HG03095 (cell line): ENCODE measurements around the gene TDRD3.

Source experiments
- ATAC-seq: cut with Tn5 transposase; IDR thresholded peaks from one replicate; pipeline ENCODE4 v1.9.1; 2021; ENCODE audit warnings: moderate library complexity; ENCODE audit not compliant: unreplicated experiment

TDRD3 gene

DNA sequence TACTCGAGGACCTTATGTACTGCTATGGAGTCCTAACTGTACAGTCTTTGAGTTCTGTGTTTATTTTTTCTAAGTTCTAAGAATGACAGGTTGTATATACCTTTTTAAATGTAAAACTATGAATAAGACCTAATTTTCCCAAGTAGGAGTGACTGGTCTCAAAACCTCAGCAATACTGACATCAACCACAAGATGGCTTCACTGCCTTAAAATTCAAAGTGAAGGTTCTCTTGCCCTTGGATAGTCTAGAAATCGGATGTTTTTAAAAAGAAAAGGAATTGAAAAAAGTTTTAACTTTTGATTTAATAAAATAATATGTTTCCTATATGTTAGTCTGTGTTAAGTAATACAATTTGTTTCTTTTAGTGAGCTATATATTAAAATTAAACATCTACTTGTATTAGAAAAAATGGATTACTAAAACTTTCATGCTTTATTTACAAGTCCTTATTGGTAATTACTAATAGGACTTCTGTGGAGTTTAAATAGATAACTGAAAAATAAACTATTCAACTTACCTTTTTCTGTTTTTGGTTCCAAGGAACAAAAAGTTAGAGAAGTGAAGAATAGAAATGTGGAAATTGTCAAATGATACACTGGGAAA, 52.0 kb downstream of the TDRD3 start:
- peak; percentile 88 for ATAC-seq

DNA sequence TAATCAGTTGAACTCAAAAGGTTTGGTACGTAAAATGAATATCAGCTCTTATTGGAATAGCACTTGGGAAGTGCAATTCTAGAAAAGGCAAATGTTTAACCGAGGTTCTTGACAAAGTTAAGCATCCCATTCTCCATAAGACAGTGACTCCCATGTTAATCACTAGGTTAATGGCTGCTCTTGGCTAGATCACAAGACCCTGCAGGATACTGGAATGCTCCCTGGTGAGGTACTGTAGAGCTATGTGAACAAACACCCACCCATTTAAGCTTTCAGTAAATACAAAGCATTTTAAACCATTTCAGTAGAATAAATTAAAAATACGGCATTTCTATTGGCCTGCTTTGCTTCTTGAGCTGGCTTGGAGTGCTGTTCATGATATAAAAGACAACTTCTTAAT, 56.5 kb downstream of the TDRD3 start:
- ATAC-seq, result no peak

DNA sequence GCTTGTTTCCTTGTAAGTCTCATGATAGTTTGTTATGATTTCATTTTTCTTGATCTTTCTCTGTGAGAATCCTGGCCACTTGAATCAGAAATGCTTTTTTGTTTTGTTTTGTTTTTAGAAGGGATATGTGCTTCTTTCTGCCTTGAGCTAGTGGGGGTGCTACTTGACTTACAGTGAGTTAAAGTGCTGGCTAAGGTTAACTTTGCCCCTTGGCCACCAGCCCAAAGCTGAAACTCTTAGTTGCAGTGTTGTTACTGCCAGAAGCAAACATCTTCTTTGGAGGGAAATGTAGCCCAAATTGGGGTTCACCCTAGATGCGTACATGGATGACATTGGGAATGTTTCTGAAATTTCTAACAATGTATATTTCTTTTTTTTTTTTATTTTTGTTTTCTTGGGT, 57.4 kb downstream of the TDRD3 start:
- ATAC-seq, result no peak

DNA sequence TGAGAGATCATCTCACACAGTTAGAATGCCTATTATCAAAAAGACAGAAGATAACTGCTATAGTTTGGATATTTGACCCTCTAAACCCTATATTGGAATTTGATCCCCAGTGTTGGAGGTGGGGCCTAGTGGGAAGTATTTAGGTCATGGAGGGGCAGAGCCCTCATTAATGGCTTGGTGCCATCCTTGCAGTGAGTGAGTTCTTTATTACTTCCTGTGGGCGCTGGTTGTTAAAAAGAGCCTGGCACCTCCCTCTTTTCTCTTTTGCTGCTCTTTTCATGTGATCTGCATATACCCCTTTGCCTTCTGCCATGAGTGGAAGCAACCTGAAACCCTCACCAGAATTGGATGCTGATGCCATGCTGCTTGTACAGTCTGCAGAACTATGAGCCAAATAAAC, 66.8 kb downstream of the TDRD3 start:
- ATAC-seq, result no peak

DNA sequence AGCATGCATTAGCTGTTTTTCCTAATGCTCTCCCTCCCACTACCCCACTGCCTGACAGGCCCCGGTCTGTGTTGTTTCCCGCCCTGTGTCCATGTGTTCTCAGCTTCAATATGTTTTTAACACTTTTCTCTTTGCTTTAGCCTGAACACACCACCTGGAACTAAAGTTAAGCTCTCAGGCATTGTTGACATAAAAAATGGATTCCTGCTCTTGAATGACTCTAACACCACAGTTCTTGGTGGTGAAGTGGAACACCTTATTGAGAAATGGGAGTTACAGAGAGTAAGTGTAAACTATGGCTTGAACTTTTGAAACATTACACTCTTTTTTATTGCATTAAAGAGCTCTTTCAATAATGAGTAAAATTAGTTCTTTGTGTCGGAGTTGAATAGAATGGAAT, 70.1 kb downstream of the TDRD3 start:
- no peak for ATAC-seq

DNA sequence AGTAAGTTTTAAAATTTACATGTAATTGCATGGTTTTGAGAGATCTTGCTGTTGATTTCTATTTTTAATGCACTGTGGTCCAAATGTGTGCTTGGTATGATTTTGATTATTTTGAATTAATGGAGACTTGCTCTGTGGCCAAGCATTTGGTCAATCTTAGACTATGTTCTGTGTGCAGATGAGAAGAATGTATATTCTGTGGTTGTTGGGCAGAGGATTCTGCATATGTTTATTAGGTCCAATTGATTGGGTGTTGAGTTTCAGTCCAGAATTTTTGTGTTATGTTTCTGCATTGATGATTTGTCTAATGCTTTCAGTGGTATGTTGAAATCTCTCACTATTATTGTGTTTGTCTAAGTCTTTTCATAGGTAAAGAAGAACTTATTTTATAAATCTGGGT, 82.3 kb downstream of the TDRD3 start:
- no peak for ATAC-seq

DNA sequence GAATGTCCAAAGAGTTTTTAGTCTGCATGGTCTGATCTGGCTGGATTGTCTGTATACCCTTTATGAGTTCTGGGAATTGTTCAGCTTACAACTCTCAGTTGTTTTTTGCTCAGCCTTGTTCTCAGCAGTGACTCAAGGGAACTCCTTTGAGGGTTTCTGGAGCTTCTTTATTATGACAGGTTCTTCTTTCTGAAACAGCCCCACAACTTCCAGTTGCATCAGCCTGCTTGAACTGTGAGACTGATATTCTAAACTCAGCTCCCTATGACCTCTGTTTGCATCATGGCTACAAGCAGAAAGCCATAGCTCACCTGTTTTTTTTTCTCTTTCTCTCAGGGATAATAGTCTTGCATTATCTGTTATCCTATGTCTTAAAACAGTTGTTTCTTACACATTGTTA, 85.0 kb downstream of the TDRD3 start:
- no peak for ATAC-seq

DNA sequence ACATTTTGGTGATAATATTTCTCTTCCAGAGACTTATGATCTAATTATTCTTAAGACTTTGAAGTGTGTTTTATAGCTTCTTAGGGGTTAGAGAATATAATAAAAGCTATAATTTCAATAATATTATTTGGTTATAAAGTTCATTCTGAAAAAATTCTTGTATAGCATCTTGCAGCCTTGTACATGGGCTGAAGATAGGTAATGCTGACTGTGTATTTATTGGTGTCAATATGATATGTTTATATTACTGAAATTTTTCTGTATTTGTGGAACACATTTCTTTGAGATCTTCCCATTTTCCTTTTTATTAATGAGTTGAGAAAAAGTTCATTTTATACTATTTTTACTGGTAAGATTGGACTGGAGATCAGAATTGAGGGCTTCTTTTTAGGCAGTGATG, 87.8 kb downstream of the TDRD3 start:
- no peak for ATAC-seq

DNA sequence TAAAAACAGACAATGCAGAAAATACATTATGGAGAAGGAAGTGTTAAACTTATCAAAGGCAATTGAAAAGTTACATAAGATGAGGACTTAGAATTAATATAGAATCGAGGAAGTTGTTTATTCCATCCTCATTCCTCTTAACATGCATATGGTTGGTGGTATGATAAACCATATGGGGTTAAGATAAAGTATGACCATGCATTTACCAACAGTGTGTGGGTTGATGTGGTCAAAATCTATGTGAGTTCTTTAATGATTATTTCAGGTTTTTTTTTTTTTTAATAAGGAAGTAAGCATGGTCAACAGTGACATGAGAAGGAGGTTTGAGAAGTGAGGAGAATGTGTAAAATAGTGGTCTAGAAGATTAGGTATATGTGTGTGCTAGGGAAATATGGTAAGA, 94.5 kb downstream of the TDRD3 start:
- ATAC-seq, result no peak

DNA sequence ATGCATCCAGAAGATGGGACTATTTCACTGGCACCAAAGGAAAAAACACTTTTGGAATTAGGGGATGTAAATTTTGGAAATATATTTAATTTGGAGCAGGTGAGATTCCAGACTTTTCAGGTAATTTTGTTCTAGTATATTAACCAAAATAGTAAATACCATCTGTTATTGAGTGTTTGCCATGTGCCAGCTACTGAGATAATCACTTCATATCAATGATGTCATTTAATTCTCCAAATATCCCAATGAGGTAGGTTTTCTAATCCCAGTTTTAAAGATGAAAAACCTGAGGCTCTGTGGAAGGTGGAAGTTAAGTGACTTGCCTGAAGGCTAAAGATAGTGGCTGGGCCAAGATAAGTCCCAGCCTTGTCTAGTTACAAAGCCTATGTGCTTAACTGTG, 95.2 kb downstream of the TDRD3 start:
- ATAC-seq, result no peak

DNA sequence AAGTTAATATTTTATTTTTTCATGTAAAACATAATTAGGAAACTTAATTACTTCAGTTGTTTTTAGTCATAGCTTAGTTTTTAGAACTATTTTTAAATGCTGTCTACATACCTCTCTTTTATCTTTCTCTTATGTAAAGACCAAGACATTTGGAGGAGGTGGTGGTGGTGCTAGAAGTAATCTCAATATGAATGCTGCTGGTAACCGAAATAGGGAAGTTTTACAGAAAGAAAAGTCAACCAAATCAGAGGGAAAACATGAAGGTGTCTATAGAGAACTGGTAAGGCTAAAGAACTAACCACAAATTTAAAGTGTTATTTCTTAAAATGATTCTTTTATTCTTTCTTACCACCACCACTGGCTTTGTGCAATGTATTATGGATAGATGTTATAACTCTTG, 97.3 kb downstream of the TDRD3 start:
- ATAC-seq, result no peak

DNA sequence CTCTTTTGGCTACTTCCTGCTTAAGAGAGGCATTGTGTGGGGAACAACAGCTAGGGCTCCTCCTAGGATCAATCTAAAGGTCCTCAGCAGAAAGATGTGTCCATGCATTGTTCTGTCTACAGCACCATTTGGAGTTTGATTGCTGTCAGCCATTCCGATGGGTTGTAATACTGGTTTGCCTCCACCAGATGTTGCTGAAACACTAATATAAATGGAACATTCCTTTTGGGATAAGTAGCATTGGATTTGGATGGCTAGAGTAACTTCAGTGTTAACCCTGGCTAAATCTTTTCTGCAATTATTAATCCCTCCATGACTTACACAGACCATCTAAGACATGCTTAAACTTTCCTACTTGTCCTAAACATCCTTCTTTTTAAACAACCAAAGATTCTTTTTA, 104.2 kb downstream of the TDRD3 start:
- ATAC-seq, result no peak

DNA sequence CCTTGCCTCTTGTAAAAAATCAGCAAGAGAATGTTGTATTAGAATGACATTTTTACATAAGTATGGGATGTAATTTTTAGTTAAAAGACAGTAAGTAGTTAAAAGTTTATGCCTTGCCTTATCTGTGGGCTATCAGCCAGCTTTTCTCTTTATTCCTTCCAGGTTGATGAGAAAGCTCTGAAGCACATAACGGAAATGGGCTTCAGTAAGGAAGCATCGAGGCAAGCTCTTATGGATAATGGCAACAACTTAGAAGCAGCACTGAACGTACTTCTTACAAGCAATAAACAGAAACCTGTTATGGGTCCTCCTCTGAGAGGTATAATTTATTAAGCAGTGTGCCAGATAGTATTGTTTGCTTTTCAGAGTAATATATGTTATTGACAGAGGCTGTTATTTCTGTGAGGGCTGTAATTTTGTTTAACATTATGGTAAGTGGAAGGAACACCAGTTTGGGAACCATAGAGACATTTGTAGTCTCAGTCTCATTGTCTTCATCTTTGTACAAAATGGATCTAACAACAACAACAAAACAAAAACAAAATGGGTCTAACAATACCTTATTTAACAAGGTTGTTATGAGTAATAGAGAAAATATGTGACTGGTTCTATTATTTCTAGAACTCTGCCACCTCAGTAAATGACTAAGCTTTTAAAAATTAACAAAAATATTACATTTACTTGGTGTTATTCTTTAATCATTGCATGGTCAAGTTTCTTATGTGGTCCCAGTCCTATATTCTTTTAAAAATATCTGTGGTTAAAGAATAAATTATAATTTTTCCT, 112.8 kb downstream of the TDRD3 start:
- no peak for ATAC-seq

DNA sequence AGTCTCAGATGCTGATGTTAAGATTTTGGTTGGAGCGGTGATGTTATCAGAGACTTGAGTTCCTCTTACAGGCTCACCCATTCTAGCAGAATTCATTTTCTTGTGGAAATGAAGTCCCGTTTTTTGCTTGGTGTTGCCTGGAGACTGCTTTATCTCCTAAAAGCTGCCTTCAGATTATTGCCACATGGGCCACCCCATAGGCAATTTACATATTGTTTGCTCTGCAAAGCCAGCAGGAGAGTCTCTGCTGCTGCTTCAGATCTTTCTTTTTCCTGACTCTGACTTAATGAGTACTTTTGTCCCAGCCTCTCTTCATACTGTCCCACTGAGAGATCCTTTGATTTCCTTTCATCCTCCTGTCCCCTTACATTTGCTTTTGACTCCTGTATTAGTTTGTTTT, 114.6 kb downstream of the TDRD3 start:
- ATAC-seq, result no peak

DNA sequence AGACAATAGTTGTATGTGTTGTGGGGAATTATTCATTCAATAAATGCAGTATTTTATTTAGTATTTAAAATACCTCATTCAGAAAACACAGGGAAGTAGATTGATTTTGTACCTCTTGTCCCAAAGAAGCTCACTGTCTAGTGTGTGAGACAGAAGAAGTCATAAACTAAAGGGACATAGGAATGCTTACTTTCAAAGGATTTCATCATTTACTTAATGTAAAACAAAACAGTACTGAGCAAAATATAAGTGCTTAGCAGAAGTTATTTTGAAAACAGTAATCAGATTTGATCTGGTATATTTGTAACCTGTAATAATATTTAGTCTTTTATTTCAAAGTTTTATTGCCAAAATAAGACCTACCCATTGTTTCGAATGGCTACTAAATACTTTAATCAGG, 117.9 kb downstream of the TDRD3 start:
- no peak for ATAC-seq

DNA sequence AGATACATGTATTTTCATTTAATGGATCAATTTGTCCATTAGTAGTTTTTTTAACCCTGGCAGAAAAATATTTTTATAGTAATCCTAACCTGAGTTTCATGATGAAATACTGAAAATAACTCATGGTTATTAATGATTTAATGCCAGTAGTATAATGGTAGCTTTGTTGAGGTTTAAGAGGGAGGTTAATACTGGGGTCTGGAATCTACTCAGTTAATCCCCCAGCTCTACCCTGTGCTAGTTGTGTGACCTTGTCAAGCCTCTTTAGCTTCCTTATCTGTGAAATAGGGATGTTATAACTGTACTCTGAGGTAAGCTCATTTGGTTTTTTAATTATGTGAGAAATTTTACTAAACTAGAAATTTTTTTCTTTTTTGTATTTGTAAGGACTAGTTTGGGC, 122.5 kb downstream of the TDRD3 start:
- ATAC-seq, result no peak

DNA sequence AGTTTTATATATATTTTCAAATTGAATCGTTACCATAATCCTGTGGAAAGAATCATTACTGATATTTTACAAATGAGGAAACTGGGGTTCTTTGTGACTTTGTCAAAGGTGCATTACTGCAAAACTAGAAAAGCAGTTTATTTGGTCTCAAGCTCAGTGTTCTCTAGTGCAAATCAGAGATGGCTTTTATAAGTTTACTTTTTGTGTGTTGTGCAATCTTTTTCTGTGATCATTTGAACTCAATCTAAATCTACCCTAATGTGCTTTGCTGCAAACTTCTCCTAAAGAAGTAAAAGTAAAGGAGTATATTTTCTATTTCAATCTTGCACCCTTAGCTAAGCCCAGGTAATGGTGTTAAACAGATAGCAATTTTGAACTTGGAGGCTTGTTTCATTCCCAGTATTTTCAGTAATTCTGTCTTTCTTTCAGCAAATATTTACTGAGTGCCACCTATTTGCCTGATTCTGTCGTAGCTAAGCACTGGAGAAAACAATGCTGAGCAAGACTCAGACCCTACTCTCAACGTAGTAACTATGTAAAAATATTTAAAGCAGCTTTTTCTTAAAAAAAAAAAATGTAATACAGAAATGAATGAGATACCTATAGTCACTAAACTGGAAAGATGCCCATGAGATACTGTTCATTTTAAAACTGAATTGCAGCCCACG, 124.0 kb downstream of the TDRD3 start:
- ATAC-seq, result no peak

DNA sequence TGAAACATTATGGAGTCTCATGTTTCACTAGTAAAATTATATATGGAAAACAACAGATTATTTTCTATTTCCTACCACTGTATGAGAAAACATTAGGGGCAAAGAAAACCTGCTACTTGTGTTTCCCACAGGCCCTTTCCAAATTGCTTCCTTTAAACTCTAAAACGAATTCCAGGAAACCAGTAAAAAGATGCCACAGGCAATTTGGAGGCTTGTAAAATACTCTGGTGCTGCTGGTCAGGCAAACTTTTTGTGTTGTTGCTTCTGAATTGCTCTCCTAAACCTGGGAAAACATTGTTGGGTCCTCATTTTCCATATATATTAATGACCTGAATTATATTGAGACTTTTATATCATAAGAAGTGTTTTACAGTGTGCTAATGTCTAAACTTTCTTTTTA, 141.5 kb downstream of the TDRD3 start:
- no peak for ATAC-seq

DNA sequence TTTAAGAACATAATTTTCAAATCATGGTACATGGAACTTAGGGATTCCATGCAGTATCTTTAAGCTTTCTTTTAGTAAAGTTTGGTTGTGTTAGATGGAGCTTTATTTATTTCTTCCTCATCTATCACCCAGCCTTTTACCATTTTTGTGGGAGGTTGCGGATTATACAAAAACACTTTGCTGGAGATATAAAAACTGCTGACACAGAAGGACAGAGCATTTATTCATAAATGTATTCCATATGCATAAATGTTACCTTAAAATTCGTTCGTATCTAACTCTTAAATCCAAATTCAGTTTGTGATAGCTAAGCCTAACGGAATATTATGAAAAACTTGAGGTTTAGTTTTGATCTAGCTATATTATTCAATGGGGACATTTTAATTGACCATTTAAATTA, 143.3 kb downstream of the TDRD3 start:
- ATAC-seq, result no peak

DNA sequence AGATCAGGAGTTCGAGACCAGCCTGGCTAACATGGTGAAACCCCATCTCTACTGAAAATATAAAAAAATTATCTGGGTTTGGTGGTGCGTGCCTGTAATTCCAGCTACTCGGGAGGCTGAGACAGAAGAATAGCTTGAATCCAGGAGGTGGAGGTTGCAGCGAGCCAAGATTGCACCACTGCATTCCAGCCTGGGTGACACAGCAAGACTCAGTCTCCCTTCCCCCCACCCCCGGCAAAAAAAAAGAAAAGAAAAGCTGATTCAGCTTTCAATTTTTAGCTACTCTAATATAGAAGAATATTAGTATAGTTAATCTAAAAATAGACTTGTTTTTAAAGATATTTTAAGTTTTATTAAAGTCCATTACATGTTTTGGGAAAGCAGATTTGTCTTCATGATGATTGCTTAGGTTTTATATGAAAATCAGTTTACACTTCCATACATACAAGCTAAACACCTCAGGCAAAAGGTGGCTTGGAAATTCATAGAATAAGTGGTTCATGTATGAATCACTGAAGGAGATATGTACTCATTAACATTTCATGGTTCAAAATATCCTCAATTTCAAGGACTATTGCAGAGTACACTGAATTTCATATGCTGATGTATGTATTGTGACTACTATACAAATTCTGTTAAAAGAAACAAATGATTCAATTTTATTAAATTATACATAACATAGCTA, 165.2 kb downstream of the TDRD3 start:
- no peak for ATAC-seq

DNA sequence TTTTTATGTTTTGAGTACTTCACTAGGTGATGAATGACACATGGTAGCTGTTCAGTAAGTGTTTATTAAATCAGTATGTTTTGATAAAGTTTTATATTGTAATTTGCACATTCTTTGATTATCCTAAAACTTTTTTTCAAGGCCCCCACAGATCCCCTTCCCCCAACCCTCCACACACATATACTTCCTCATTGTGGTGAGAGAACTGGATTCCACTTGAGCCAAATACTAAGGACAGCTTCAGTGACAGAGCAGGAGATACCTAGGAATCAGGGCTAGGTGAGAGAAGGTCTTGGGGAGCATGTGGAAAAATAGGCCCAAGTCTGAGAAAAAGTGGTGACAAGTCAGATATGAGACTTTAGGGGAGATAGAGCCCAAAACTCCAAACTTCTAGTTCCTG, 174.6 kb downstream of the TDRD3 start:
- no peak for ATAC-seq
